GM13977 (cell line): ENCODE data around the gene TMEM63B.
"Not testable (repeated sequence)": the region's sequence is repeated elsewhere in the genome, so short reads cannot be mapped to it uniquely, and the experiment has no call there.

Experiments used
- DNase-seq: peaks from one replicate; pipeline ENCODE4 v3.0.0; 2012; ENCODE audit warnings: low spot score
- CTCF ChIP-seq: IDR thresholded peaks from 2 replicates; pipeline ENCODE4 v1.5.1; 2012; ENCODE audit warnings: mild to moderate bottlenecking, control low read depth; ENCODE audit not compliant: insufficient read depth; ENCODE audit errors: extremely low read depth, missing control alignments
- in situ Hi-C: fragments of 300-500 bp; cut with MboI; formaldehyde crosslinking; loops from one replicate; pipeline ENCODE4 v1.12.0; 2022; ENCODE audit warnings: low sequenced_read_pairs, low pct_unique_long_range_greater_than_20kb, mixed read lengths, inconsistent platforms; ENCODE audit not compliant: unreplicated experiment

Gene TMEM63B

DNA sequence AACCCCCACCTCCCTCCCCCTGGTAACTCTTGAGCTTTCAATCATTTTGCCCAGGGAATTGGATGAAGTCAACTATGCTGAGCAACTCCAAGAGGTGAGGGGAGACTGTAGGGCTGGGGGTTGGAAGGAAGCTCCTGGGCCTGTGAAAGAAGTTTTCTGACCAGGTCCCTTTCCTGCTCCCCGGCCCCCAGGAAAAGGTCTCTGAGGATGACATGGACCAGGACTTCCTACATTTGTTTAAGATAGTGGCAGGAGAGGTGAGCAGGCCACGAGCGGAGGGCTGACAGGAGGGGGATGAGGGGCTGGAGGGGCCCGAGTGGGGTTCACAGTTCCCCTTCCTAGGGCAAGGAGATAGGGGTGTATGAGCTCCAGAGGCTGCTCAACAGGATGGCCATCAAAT, 53.1 kb downstream of the TMEM63B start:
- no peak for TF ChIP-seq CTCF
- in situ Hi-C loops, result no loop called here
- DNase-seq, result no peak

- DNase-seq, result no peak
- no peak for TF ChIP-seq CTCF
- in situ Hi-C loops, result no loop called here
These were observed 53.5 kb downstream of the TMEM63B start for GRCh38 chr6:44180886-44181285.

DNA sequence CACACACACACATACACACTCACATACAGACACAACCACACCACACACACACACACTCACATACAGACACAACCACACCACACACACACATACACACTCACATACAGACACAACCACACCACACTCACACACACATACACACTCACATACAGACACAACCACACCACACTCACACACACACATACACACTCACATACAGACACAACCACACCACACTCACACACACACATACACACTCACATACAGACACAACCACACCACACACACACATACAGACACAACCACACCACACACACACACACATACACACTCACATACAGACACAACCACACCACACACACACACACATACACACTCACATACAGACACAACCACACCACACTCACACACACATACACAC, 54.4 kb downstream of the TMEM63B start:
- DNase-seq, in situ Hi-C loops: not testable (repeated sequence)

DNA sequence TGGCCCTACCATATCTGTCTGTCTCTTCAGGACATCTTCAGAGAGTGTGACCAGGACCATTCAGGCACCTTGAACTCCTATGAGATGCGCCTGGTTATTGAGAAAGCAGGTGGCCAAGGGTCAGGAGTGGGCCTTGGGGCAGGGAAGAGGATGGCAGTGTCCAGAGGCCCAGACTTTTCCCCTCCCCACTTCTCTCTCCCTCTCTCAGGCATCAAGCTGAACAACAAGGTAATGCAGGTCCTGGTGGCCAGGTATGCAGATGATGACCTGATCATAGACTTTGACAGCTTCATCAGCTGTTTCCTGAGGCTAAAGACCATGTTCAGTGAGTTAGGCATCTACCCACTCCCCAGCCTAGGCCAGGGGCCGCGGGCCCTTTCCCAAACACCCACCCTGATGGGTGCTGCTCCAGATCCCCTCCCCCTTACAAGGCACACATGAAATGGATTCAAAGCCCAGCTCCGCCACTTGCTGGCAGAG, 55.6 kb downstream of the TMEM63B start:
- in situ Hi-C loops, result no loop called here
- DNase-seq, result no peak
- no peak for TF ChIP-seq CTCF

- in situ Hi-C loops, result no loop called here
- DNase-seq, result no peak
- TF ChIP-seq CTCF, result no peak
These were observed 56.4 kb downstream of the TMEM63B start for GRCh38 chr6:44183783-44184182.

DNA sequence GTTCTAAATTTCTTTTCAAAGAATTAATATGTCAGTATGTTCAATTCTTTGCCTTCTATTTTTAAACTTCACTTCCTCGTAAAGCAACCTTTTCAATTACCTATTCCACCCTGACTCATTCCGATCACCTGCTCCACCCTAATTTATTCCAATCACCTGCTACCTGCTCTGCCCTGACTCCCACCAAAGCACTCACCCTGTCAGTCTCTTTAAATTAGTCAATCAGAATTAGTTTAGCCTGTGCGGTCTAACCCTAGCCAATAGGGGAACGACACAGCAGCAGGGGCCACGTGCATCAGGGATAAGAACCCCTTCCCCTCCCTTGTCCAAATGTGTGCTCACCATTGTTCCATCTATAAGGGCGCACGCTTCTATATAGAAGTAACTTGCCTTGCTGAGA, 58.0 kb downstream of the TMEM63B start:
- DNase-seq, in situ Hi-C loops: not testable (repeated sequence)

DNA sequence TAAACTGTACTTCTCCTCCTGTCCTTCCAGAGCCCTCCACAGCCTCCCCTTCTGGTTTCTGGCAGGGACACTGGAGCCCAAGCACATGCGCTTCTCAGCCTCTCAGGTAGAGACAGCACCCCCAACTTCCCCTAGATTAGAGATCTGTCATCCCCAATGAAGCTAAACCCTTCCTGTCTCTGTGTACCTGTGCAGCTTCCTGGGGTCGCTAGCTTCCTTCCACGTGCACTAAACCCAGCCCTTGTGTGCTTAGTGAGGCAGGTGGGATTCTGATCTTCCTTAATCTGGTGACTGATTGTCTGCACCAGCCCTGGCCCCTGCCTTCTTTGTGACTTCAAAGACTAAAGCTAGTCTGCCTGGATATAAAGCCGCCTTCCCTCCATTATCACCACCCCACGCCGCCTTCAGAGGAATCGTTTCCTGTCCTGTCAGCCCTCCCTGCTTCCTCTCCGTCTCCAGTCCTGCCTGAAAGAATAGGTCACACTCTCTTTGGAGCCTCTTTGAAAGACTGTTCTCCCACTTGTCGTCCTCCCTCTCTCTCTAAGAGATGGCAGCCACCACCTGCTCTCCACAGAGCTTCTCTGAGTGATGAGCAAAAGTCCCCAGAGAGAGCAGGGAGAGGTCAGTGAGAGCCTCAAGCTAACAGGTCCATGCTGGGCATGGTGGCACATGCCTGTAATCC, 58.7 kb downstream of the TMEM63B start:
- DNase-seq, result no peak
- TF ChIP-seq CTCF, result no peak
- in situ Hi-C loops, result no loop called here

DNA sequence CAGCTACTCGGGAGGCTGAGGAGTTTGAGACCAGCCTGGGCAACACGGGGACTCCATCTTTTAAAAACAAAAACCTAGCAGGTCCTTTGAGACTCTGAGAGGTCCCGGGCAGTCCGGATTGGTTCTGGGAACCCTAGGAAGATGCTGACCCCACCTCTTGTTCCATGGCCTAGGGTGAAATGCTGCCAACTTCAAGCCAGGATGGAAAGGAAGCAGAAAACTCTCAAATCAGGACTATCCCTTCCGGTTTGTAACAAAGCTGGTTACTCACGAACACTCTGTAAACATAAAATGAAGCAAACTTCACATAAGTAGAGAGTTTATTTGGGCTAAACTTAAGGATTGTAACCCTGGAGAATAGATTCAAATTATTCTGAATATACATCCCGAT, 59.3 kb downstream of the TMEM63B start:
- no peak for TF ChIP-seq CTCF

More for the DNA sequence above, 59.3 kb downstream of the TMEM63B start:
- in situ Hi-C loops, result no loop called here
- no peak for DNase-seq
